HG02759 (cell line): ENCODE results near the gene FKBP1B.
"Not testable (repeated sequence)": the region's sequence is repeated elsewhere in the genome, so short reads cannot be mapped to it uniquely, and the experiment has no call there.

Experiments used
- ATAC-seq: cut with Tn5 transposase; IDR thresholded peaks from one replicate; pipeline ENCODE4 v1.9.1; 2021; ENCODE audit warnings: mild to moderate bottlenecking, moderate library complexity; ENCODE audit not compliant: unreplicated experiment

Gene FKBP1B

GRCh38 chr2:24058564-24059271 lies 9.2 kb downstream of the FKBP1B start:
- no peak for ATAC-seq

DNA sequence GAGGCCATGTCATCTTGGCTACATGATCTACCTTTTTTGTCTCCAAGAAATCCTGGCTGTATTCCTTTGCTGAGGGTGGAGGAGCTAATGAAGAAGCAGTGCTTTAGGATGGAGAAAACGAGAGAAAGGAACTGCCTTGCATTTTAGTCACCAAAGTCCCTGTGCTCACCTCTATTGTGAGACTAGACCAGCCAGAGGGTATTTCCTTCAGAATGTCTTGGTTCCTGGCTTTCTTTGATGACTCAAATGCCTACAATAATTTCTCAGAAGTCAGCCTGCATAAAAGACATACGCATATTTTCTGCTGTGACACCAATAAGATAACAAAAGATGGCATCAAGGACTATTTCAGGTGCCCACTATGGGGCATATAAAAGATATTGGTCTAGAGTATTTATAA lies 15.8 kb downstream of the FKBP1B start:
- ATAC-seq, result no peak

DNA sequence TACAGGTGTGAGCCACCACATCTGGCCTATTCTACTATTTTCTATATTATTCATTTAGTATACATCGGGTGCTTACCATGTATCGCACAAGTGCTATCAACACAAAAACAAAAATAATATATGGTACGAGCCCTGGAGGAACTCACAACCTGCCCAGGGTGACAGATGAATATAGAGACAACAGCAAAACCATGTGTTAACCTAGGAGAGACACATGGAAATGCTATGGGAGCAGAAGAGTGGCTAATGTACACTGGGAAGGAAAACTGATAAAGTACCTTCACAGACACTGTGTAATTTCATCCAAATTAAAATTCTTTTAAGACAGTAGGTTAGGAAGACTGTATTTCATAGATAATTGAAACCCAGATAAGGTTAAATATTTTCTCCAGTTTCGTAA lies 22.7 kb downstream of the FKBP1B start:
- no peak for ATAC-seq

GRCh38 chr2:24073816-24074215 lies 24.3 kb downstream of the FKBP1B start:
- ATAC-seq, result no peak

DNA sequence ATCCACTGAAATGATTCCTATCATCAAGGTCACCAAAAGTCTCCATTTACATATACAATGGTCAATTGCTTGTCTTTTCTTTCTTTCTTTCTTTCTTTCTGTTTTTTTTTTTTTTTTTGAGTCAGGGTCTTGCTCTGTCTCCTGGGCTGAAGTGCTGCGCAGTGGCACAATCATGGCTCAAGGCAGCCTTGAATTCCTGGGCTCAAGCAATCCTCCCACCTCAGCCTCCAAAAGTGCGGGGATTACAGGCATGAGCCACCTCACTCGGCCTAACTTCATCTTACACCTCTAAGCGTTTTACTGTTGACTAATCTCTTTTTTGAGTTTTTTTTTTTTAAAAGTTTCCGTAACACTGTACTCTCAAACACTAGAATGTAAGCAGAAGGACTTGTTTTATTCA lies 25.7 kb downstream of the FKBP1B start:
- ATAC-seq, result no peak

- peak; percentile 94 for ATAC-seq
These were observed 26.6 kb downstream of the FKBP1B start, which contains the start of gene SF3B6 for GRCh38 chr2:24075915-24076848. TSS of gene SF3B6 (minus strand) at chr2:24076326. CDS start at chr2:24076229, 97 bp downstream.

GRCh38 chr2:24076849-24077534 lies 27.5 kb downstream of the FKBP1B start:
- ATAC-seq, result peak; percentile 20

- ATAC-seq, result no peak
These were observed 28.0 kb downstream of the FKBP1B start for GRCh38 chr2:24077535-24077877.

DNA sequence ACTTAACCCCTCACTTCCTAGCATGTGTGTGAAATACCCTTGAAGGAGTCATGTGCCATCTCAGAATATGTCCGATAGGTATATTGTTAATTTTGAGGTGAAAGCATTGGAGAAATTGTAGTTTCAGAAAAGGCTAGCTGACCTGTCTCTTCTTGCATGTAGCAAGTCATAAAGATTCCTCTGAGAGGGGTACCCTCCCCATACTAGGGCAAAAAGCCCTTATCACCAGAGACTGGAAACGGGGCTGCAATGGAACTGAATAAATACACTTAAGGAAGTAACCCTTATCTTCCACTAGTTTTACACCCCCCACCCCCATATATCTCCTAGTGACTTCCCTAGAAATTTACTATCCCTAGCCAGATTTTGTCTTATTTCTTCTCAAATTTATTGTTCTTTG lies 28.3 kb downstream of the FKBP1B start:
- ATAC-seq, result no peak

- ATAC-seq, result no peak
These were observed 31.2 kb downstream of the FKBP1B start for GRCh38 chr2:24080701-24081100.

DNA sequence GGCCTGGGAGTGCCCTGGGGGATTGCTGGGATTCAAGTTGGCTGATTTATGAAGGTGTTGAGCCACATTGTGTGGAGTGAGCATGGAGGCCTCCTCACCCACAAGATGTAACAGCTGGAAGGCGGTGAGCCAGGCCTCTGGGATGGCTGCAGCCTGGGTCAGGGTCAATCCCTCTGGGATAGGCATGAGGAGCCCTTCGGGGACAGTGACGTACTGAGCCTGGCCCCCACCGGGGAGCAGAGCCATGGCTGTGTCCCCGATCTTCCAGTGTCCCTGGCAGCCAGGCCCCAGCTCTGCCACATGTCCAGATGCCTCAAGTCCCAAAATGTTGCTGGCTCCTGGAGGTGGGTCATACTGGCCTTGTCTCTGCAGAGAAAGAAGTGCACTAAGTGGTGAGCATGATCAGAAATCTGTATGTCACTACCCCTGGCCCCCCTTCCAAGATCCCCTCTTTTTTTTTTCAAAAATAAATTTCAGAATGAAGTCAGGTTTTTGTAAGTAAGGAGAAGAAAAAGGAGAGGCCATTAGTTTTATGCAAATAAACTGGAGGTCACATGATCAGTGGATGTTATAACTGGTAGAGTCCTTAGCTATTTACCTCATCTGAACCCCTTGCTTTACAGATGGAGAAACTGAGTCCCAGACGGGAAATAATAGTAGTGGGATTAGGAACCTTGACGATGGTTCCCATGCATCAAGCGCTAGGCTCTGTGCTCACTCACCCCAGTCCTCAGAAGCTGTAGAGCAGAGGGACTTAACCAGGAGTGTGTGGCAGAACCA lies 33.4 kb downstream of the FKBP1B start:
- ATAC-seq, result no peak

DNA sequence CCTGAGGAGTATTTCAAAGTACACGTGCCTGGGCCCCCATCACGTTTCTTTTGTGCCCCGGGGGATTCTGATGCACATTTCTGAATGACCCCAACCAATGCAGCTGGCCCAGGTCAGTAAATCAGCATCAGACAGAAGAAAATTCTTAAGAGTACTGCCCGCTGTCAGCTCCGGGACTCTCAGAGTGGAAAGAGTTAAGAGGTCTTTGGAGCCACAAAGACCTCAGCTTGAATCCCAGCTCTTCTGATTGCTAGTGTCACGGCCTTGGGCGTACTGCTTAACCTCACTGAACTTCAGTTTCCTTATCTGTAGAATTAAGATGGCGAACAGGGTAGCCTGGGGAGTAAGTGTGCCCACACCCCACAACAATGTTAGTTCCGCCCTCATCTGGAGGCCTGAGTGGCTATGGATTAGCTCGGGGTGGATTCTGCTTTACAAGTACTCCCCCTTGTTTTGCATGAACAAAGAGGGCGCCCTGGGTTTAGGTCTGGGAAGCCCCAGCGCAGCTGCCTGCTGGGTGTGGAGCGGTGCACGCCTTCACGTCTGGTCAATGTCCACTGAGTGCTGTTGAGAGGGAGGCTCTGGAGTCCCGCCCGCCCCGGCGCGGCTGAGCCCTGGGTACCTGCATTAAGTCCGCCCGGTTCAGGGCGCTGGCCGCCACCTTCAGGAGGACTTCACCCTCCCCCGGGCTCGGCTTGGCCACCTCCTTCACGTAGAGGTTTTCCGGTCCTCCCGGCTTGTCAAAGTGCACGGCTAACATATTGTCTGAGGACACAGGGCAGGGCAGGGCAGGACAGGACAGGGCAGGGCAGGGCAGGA lies 34.2 kb downstream of the FKBP1B start:
- ATAC-seq, result peak; percentile 74

DNA sequence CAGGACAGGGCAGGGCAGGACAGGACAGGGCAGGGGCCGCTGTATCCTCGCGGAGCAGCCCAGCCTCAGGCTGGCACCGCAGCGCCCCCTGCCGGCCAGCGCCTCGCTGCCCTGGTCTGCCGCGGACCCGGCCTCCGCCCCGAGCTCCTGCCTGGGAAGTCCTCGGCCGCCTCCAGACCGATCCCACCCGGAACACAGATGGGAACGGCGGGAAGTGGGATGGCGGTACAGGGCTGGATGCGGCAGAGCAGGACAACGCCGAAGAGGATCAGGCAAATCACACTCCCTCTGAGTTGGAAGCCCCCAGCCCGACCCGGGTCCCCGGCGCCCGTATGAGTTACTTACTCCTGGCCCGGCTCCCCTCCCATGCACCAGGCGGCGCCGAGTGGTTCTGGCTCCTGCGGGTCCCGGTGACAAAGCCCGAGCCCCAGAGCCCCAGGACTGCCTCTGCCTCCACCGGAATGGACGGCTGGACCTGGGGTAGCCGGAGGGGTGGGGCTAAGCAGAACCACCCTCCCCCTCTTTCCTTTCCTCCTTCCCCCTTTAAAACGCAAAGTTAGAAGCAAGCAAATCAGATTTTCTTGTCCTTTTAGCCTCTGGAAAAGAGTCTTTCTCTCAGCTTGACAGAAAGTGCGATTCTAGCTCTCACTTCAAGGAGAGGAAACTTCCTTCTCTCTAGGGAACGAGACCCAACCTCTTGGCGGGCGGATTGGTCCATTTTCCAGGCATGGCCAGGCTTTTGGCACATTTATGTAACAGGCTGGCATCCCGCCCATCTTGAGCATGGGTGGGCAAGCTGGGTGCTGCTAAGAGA lies 35.1 kb downstream of the FKBP1B start, which contains the start of gene TP53I3:
Gene TP53I3 (minus strand): TSS at position 449 of the 814 bp plus-strand sequence. CDS start 508 bp downstream, outside the sequence.
- peak; percentile 85 for ATAC-seq

DNA sequence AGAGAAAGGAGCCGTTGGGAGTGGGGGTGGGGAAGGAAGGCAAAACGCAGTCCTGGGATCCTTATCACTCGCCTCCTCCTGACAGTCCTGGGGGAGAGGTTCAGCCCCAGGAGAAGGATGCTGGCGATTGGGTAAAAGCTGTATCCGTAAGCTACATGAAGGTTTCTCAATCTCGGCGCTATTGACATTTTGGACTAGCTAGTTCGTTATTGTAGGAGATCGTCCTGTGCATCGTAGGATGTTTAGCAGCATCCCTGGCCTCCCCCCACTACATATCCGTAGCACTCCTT lies 35.6 kb downstream of the FKBP1B start:
- ATAC-seq, result no peak

GRCh38 chr2:24086241-24086640 lies 36.7 kb downstream of the FKBP1B start:
- ATAC-seq, result no peak

DNA sequence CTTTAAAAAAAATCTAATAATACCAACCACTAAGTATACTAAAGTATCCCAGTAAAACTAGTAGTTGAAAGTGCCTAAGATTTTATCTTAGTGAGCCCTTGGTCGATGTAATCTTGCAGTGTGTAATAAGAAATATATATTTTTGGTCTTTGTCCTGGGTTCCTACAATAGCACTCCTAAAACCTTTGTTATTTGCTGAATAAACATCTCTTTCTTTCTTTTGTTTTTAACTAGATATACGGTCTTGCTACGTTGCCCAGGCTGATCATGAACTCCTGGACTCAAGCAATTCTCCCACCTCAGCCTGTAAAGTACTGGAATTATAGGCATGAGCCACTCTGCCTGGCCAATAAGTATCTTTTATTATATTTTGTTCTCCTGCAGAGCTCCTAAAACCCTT lies 37.5 kb downstream of the FKBP1B start:
- no peak for ATAC-seq

DNA sequence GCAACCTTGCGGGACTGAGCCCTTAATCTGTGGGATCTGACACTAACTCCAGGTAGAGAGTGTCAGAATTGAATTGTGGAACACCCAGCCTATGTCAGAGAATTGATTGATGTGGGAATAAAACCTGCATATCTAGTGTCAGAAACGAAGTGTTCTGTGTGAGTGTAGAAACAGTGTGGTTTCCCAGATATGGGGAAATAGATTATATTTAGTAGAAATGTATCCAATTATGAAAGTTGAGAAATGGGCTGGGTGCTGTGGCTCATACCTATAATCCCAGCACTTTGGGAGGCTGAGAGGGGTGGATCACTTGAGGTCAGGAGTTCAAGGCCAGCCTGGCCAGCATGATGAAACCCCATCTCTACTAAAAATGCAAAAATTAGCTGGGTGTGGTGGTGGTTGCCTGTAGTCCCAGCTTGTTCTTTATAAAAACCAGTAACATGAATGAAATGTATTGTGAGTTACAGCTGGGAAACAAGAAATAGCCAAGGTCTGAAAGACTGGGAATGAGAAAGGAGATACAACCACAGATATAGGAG lies 39.3 kb downstream of the FKBP1B start:
- ATAC-seq, result no peak

DNA sequence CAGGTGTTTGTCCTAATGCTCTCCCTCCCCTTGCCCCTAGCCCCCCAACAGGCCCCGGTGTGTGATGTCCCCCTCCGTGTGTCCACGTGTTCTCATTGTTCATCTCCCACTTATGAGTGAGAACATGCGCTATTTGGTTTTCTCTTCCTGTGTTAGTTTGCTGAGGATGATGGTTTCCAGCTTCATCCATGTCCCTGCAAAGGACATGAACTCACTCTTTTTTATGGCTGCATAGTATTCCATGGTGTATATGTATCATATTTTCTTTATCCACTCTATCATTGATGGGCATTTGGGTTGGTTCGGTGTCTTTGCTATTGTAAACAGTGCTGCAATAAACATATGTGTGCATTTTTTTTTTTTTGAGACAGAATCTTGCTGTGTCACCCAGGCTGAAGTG lies 43.7 kb downstream of the FKBP1B start:
- not testable (repeated sequence) for ATAC-seq

DNA sequence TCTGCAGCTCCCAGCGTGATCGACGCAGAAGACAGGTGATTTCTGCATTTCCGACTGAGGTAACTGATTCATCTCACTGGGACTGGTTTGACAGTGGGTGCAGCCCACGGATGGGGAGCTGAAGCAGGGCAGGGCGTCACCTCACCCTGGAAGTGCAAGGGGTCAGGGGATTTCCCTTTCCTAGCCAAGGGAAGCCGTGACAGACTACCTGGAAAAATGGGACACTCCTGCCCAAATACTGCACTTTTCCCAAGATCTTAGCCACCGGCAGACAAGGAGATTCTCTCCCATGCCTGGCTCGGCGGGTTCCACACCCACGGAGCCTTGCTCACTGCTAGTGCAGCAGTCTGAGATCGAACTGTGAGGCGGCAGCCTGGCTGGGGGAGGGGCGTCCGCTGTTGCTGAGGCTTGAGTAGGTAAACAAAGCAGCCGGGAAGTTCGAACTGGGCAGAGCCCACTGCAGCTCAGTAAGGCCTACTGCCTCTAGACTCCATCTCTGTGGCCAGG lies 45.7 kb downstream of the FKBP1B start:
- ATAC-seq, result not testable (repeated sequence)
